Thoracic aorta (tissue), 2 donors: Measurements from ENCODE around the gene TSR3. TPM values are rescaled to one million over a fixed set of nuclear protein-coding genes. Genes with fewer than 3 reads are reported as not detected.

Experiments used
- ATAC-seq: fragments of 150-250 bp; one replicate; pipeline ENCODE4 v1.8.0; 2017; ENCODE audit warnings: low read depth; ENCODE audit not compliant: insufficient number of reproducible peaks, low FRiP score
- DNase-seq: peaks from one replicate; pipeline ENCODE4 v3.0.0-alpha.2; 2020; ENCODE audit warnings: low spot score
- H3K27ac ChIP-seq, 2 donors: fragments of 200-600 bp; sonication (generic); 1 replicate in 1 of 2; 2 replicates in 1 of 2; pipeline ENCODE4 v1.5.1; 2016; ENCODE audit warnings: mild to moderate bottlenecking in 2 of 2, moderate library complexity in 2 of 2
- H3K27me3 ChIP-seq: fragments of 200-600 bp; sonication (generic); replicated peaks from 2 replicates; pipeline ENCODE4 v1.6.0; 2016; ENCODE audit warnings: mild to moderate bottlenecking; ENCODE audit not compliant: insufficient read depth
- H3K36me3 ChIP-seq: fragments of 200-600 bp; sonication (generic); one replicate; pipeline ENCODE4 v1.5.1; 2016
- H3K4me1 ChIP-seq, 2 donors: fragments of 200-600 bp; sonication (generic); 1 replicate in 1 of 2; 2 replicates in 1 of 2; pipeline versions ENCODE4 v1.5.1 to v1.6.0; 2016; ENCODE audit warnings: low read depth in 2 of 2, mild to moderate bottlenecking in 1 of 2; ENCODE audit not compliant: control insufficient read depth in 1 of 2
- H3K4me3 ChIP-seq: fragments of 200-600 bp; sonication (generic); 2 replicates; pipeline ENCODE4 v1.5.1; 2016; ENCODE audit warnings: mild to moderate bottlenecking
- H3K9me3 ChIP-seq: fragments of 200-600 bp; sonication (generic); 2 replicates; pipeline ENCODE4 v1.5.1; 2016
- CTCF ChIP-seq: fragments of 200-600 bp; sonication (generic); IDR thresholded peaks from one replicate; pipeline ENCODE4 v1.5.1; 2019; ENCODE audit warnings: antibody characterized with exemption
- total RNA-seq, 2 donors: library from RNA; depleted of rRNA; stranded (reverse); fragments of >200 nt; gene quantifications; one replicate each; pipeline versions ENCODE4 v1.1.0 to v1.2.3, GENCODE V29; 2016

Gene TSR3
- total RNA-seq, 2 donors from 2014 or later = 61.7 to 124 TPM

DNA sequence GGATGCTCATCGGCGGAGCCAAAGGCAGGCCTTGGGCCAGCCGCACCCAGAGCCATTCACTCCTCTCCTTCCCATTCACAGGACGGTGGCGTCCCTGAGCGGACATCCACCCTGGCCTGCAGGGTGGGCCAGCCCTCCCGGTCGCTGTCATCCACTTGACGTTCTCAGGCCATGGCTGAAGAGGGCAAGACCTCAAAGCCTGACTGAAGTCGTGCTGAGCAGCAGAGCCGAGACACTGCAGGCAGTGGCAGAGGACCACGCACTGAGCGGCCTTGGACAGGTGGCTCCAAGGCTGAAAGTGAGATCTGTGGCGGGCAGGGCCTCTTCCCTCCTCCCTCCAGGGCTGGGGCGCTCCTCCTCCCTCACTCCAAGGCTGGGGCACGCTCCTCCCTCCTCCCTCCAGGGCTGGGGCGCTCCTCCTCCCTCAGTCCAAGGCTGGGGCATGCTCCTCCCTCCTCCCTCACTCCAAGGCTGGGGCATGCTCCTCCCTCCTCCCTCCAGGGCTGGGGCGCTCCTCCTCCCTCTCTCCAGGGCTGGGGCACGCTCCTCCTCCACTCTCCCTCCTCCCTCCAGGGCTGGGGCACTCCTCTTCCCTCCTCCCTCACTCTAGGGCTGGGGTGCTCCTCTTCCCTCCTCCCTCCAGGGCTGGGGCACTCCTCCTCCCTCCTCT is 24.2 kb upstream of the TSR3 start:
- Histone ChIP-seq H3K36me3 (peaks cover 9% of the 10 kb centered on the region), H3K27me3 (no peaks in the 10 kb centered on the region), H3K4me1 (peaks cover 8 to 22% of the 10 kb centered on the region in 2 donors), H3K4me3 (no peak overlapping the region), H3K9me3 (no peaks in the 10 kb centered on the region), H3K27ac (no peak overlapping the region)
- DNase-seq (no peak), ATAC-seq (no peak)
- no peak for TF ChIP-seq CTCF

DNA sequence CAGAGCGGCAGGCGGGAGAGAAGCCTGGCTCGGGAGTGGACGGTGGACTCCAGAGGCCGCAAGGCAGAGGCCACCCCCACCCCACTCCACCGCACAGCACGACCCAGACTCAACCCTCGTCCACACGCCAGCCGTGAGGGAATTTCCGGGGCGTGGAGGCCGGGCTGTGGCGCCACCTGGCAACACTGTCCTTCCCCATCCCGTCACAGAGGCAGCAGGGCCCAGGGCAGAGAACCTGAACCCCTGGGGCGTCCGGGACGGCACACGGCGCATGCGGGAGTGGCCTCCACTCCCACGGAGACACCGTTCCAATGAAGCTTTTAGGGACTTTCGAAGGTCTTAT is 23.6 kb upstream of the TSR3 start:
- H3K9me3 ChIP-seq = no peaks in the 10 kb centered on the region
- H3K4me1 ChIP-seq = peaks cover 8 to 22% of the 10 kb centered on the region in 2 donors
- no peaks in the 10 kb centered on the region for H3K27me3 ChIP-seq
- no peak overlapping the region for H3K4me3 ChIP-seq
- no peak for ATAC-seq
- no peak overlapping the region for H3K27ac ChIP-seq
- H3K36me3 ChIP-seq = peaks cover 6% of the 10 kb centered on the region
- no peak for TF ChIP-seq CTCF
- DNase-seq = no peak

DNA sequence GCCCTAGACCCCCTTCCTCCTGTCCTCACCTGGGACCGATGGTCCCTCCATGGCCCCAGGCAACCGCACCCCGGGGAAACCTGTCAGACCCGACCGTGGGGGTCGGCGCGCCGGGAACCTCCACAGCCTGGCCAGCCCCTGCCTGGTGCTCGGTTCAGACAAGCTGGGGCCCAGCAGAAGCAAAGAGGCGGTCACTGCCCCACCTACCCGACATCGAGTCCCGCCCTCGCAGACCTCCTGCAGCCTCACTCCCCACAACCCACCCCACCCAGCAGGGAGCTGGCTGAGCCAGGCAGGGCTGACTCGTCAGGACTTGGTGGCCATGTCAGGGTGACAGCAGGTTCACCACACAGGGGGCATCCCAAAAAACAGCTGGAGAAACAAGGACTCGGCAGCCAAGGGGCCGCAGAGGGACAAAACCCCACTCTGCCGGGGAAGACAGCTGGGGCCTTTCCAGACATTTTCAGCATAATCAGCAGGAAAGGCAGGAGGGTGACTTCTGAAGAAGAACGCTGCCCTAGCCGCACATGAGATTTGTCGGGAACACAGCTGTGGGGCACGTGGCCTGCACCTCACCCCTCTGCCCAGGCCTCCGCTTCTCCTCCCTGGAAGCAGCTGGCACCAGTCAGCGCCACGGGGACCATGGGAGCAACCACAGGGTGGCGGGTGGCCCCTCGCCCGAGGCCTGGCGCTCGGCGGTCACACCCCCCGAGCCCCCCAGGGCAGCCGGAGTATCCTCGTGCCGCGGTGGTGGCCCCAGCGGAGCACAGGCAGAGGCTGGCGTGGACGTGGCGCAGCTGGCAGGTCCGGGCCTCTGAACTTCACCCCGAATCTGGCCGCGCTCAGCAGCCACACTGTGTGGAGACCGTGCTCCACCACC is 23.0 kb upstream of the TSR3 start:
- TF ChIP-seq CTCF = no peak
- Histone ChIP-seq H3K9me3 (no peaks in the 10 kb centered on the region), H3K36me3 (peaks cover 9% of the 10 kb centered on the region), H3K27ac (no peak overlapping the region), H3K4me3 (no peak overlapping the region), H3K27me3 (no peaks in the 10 kb centered on the region), H3K4me1 (peaks cover 8 to 17% of the 10 kb centered on the region in 2 donors)
- ATAC-seq (no peak), DNase-seq (no peak)

DNA sequence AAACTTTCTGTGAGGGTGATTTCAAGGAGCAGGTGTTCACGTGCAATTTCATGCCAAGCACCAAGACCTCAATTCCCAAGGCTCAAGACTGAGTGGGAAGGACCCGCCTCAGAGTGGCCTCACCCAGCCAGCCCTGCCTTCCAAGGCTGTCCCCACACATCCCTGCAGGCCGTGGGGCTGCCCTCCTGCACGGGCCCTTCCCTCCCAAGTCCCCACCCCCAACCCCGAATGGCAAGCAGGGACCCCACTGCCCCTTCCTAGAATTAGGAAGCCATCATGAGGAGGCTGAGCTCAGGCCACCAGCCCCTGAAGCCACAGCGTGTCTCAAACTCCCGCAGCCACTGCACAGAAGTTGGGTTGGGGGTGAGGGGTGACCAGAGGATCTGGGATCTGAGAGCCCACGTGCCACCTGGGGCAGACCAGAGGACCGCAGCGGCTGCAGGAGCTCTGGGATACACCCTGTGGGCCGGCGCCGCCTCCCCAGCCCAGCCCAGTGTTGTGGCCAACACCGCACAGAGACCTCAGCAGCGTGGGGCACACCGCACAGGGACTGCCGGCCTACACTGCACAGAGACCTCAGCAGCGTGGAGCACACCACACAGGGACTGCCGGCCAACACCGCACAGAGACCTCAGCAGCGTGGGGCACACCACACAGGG is 20.7 kb upstream of the TSR3 start:
- ATAC-seq = no peak
- Histone ChIP-seq H3K27me3 (no peaks in the 10 kb centered on the region), H3K9me3 (no peaks in the 10 kb centered on the region), H3K36me3 (peaks cover 11% of the 10 kb centered on the region), H3K4me1 (no peaks in the 10 kb centered on the region), H3K4me3 (no peak overlapping the region), H3K27ac (no peak overlapping the region)
- DNase-seq = no peak
- TF ChIP-seq CTCF = no peak
